HG03064 (cell line): ENCODE measurements around the gene IL4I1.

ENCODE experiments used
- ATAC-seq: cut with Tn5 transposase; IDR thresholded peaks from one replicate; pipeline ENCODE4 v1.9.1; 2021; ENCODE audit warnings: low read depth; ENCODE audit not compliant: unreplicated experiment

IL4I1 gene

DNA sequence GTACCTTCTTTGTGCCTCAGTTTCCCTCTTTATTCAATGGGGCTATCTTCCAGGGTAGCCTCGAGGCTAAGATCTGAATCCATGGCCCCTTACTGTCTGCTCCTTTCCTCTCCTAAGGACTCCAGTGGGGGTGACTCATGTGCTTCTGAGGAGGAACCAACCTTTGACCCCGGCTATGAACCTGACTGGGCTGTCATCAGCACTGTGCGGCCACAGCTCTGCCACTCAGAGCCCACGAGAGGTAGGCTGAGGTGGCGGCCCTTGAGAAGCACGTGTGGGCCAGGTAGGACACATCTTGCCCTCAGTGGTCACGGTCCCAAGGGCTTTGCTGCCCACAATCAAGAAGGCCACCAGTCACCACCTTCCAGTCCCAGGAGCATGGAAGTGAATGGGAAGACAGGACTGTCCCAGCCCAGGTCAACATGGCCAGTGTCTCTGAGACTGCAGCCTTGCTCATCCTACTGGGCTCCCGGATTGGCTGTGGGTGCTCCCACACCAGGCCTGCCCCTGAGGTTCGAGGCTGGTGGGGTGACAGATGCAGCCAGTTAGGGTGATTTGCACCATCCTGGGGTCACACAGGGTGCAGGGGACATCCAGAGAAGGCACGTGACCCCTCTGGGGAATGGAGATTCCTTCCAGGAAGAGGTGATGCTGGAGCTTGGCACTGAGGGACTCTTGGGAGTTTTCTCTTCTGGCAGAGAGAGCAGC is 16.4 kb downstream of the IL4I1 start:
- no peak for ATAC-seq

DNA sequence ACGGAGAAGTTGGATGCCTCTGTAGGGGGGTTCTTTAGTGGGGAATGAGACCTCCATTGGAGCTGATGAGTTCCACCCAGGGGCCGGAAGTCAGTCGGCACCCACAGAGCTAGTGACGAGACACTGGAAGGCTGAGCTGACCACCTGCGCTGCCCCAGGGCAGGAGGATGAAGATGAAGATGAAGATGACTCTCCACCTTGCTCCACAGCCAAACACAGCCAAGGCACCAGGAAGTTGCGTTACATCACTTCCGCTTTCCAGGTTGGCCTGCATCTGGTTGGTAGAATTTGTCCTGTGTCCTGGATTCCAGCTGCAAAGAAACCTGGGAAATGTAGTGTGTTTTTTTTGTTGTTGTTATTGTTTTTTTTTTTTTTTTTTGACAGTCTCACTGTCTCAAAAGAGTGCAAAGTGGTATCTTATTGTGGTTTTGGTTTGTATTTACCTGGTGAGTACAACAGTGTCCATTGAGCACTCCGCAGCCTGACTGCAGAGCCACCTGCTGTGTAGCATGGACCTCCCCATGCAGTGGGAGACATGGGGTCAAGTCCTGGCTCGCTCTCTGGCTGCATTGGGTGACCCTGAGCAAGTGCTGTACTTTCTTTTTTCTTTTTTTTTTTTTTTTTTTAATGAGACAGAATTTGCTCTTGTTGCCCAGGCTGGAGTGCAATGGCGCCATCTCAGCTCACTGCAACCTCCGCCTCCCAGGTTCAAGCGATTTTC is 17.3 kb downstream of the IL4I1 start:
- no peak for ATAC-seq

DNA sequence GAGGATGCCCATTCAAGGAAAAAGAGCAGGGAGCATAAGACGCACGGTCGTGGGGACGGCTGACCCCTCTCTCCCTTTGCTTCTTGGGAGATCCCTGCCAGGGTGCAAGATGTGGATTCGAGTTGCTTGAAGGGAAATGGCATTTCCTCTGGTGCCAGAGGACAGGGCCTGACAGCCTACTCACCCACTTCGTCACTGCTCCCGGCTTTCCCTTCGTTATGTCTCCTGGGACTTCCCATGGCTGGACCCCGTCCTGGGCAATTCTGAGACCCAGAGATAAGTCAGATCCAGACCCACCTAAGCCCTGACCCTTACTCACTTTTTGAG is 18.0 kb downstream of the IL4I1 start:
- no peak for ATAC-seq

DNA sequence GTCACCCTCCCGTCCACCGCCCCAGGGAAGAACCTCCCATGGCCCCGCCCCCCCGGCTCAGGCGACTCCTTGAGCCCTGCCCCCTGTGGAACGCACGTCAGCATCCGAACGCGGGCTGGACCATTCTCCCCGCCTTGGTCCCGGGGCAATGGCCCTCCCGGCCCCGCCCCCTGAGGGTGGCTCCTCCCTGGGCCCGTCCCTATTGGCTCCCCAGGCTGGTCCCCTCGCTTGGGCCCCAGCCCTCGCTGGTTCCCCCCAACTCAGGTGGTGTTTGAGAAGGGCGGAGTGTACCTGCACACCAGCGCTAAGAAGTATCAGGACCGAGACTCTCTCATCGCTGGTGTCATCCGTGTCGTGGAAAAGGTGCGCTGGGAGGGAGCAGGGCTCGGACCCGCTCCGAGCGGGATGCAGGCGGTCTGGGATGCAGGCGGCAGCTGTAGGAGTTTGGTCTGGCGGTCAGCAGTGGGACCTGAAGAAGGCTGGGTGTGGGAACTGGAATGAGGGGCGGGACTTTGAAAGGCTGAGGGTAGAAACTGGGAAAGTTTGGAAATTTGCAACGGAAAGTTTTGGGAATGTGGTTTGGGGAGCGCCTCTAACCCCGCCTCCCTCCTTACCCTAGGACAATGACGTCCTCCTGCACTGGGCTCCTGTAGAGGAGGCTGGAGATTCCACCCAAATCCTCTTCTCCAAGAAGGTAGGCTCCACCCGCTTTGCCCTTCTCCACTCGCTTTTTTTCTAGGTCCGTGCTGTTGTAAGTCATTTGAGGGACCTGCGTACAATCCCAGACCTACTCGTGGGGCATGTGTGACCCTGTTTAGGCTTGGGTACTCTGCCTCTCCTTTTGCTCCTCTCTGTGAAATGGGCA is 18.6 kb downstream of the IL4I1 start:
- peak; percentile 46 for ATAC-seq

DNA sequence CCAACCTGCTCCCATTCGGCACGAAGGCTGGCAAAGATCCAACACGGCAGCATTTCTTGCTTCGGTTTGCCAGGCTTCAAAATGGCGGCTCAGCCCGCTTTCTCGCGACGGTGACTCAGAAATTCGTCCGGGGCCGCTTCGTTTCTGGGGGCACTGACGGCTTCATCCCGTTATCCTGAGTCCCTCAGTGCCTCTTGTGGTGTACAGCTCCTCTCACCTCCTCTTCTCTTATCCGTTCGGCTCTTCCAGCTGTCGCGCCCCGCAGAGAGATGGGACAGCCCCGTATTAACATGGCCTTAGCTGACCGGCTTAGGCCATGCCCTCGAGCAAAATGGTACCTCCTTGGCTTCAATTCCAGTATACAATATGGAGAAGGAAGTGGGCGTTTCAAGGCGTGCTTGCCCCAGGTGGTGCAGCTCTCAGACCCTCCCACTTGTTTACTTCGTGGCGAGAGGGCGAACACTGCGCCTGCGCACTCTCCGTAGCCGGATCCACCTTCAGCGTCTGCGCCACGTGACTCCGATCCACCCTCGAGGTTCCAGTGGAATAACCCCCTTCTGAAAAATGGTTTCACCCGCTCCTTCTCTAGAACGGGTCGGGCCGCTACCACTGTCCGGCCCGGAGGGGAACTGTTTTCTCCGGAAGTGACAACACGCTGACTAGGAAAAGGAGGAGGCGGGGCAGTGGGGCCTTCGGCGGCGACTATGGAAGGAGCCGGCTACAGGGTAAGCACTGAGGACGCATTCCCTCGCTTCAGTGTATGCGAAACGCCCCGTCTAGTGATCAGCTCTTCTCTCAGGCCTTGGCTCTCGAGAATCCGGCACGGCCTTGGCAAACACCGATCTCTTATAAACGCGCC is 19.4 kb downstream of the IL4I1 start, which contains the start of the genes AKT1S1 and TBC1D17:
TSS of gene AKT1S1 (minus strand) at position 336 of the 859 bp plus-strand sequence. CDS start 4,060 bp downstream, outside the sequence.
TSS of gene TBC1D17 (plus strand) at position 683 of the 859 bp plus-strand sequence. CDS start at position 705, 22 bp downstream.
- ATAC-seq = peak; percentile 53

DNA sequence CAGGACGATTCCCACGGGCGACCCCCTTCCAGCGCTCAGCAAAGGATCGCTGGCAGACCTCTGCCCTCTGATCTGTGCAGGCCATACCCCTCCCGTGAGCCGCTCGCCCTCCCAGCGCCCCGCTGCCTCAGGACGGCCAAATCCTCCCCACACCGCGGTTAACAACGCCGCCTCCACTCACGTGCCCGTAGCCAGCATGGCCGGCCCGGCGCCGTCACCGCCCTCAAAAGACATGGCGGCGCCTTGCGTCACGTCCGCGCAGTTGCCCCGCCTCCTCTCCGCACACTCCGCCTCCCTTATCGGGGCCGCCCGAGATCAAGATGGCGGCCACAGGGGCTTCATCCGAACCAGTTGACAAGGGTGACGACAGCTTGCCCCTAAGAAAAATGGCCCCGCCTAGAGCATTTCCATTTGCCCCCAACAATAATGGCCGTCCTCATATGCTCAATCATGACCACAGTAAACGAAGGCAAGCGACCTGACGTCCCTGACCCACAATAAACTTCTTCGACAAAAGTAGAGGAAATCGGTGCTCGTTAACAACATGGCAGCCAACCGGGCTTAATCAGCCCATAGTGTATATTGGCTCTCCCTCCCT is 20.2 kb downstream of the IL4I1 start:
- ATAC-seq = peak; percentile 39

DNA sequence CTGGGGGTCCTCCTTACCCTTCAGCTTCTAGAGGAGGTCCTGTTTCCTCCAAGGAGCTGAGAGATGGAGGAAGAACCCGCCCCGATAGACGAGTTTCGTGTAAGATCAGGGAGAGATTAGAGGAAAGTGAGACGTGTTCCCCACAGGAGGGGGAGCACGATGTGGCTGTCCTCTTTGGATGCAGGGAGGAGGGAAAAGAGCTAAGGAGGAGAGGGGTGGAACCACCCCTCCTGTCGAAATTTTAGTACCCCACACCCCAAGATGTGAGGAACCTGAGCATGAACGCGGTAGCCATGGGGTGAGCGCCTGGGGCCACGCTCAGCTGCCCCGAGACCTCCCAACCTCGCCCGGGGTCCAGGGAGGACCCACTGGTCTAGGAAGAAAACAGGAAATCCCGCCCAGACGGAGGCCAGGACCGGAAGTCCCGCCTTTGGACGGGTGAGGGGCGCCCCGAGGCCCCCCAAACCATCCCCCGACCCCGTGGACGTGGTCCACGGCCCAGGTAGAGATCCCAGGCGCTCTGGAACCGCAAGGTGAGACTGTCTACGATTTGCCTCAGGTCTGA is 20.7 kb downstream of the IL4I1 start:
- ATAC-seq = no peak

DNA sequence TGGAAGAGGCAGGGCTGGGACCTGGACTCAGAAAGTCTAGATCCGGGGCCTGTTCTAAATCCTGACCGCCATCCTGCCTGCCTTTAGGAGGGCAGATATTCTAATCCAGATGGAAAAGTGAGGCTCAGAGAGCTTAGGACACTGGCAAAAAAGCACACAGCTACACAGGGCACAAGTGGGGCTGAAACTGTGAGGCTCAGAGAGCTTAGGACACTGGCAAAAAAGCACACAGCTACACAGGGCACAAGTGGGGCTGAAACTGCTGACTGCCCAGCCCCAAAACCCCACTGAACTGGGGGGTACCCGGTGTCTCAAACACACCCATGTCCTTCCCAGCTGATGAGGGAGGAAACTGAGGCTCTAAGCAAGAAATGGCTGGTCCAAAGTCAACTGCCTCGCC is 21.5 kb downstream of the IL4I1 start:
- ATAC-seq = no peak

DNA sequence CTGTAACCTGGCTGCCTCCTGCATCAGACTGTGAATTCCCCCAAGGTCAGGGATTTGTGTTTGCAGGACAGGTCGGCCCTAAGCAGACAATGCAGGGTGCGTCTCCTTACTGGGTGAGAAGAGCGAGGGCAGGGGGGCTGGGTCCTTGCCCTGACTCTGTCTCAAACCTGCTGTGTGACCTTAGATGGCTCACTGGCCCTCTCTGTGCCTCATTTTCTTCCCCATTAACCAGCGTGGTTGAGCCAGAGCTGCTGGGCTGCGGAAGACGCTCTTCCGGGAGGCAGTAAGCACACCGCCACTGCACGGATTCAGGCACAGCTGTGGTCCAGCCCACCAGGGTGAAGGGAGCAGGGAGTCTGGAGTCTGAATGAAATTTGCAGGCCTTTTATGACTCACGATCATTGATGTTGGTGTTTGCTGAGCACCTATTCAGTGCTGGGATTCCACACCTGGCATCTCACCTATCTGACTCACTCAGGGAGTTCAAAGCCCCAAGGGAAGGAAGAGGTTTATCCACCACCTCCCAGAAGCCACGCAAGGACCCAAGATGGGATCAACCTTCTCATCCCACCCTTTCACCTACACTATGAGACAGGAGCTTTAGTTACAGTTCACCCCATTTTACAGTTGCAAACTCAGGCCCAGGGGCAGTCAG is 22.1 kb downstream of the IL4I1 start:
- ATAC-seq = no peak

DNA sequence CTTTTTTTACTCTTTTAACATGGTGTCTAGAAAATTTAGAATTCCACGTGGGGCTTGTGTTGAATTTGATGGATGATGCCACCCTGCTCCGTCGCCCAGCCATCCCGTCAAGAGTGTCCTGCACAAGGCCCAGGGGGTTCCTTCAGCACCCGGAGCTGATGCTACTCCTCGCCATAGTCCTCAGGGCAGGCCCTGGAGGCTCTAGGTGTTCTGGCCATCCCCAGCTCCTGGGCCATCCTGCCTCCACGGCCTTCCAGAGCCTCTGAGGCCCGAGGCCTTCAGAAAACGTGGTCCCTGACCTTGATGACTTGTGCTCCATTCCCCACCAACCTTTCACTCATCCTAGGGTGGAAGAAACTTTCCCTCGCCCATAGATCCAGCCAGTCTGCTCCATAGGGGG is 22.9 kb downstream of the IL4I1 start:
- no peak for ATAC-seq

DNA sequence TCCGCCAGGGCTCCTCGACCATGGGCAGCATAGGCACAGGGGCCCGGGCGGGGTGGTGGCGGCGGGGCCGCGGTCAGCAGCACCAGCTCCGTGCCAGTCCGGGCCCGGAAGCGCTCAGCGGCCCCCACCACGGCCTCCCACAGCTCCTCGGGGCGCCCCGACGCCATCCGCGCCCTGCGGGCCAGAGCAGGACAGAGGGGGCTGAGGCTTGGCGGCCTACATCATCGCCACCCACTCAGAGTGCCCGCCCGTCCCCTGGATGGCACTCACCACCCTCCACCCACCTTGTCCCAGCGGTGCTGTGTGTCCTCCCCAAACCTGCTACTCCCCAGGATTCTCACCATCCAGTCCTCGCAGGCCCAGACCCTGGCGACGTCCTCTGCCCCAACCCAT is 23.6 kb downstream of the IL4I1 start:
- ATAC-seq = no peak

DNA sequence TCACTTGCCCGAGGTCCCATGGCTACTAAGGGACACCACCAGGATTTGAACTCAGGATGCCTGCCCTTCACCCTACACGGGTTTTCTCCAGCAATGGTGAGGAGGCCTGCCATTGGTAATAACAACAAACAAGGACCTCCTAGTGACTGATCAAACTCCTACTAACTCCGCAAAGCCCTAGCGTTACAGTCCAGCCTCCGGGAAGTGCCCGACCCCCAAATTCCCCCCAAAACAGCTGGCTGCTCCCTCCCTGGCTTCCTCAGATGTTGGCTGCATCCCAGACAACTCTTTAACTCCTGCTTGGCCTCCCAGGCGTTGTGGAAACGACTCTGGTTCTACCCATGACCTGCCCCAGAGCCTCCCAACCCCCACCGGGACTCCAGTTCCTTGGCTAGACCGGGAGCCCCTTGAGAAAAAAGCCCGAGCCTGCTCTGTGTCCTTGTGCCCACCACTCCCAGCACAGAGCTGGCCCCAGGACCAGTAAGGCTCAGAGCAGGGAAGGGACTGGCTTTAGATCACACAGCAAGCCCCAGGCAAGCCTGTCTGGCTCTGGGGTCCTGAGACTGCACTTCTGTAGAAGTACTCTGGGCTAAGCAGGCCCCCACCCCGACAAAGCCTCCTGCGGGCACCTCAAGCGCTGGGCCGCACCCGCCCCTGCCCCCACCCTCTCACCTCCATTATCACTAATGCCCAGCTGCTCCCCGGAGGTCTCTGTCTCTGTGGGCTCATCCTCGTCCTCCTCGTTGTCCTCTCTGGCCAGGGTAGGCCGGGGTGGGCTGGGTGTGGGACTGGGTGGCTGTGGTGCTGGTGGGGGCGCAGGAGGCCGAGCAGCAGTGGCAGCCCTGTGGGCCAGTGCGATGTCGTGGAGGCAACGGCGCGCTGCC is 24.2 kb downstream of the IL4I1 start:
- ATAC-seq = no peak

DNA sequence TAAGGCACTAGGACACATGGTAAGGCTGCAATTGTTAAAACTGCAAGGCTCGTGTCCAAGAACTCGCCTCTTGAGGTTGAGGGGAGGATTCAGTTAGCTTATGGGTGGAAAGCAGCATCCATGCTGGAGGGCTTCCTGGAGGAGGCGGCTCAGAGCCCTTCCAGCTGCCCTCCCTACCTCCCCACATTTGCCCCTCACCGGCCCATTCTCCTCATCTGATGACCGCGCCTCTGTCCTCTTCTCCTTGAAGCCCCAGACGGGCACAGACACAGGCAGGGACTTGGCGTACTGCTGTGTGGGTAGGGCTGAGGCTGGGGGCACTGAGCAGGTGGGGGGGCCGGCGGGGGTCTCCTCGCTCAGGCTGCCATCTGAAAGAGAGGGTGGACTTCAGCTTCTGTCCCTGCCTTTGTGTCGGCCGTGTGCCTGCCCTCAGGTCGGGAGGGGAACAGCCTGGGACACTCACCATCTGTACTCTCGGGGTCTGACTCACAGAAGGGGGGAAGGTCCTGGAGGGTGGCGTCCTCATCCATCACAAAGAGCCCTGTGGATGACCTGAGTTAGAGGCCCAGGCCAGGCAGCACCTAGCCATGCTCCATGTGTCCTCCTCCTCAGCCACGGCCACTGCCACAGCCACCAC is 25.2 kb downstream of the IL4I1 start:
- ATAC-seq = no peak

DNA sequence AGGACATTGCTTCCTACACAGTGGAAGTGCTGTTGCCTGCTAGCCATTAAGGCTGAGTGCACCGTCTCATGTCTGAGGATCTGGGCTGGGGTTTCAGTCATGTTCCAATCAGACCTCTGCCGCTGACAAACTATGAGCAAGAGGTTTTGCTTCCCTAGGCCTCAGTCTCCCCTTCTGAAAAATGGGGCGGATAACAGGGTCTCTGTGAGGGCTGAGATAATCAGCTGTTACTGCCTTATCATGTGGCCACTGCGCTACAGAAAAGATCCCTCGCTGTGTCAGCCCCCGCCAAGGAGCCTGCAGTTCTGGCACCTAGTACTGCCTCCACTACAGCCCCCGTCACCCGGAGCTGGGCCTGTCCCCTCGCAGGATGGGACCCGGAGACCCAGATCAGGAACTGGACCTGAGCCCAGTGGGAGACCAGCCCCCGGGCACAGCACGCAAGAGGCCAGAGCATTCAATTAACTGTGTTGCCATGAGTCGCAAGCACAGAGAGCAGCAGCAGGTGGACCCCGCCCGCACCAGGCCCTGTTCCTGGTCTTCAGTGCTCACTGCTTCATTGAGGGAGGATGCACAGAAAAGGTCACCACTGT is 26.3 kb downstream of the IL4I1 start:
- no peak for ATAC-seq

DNA sequence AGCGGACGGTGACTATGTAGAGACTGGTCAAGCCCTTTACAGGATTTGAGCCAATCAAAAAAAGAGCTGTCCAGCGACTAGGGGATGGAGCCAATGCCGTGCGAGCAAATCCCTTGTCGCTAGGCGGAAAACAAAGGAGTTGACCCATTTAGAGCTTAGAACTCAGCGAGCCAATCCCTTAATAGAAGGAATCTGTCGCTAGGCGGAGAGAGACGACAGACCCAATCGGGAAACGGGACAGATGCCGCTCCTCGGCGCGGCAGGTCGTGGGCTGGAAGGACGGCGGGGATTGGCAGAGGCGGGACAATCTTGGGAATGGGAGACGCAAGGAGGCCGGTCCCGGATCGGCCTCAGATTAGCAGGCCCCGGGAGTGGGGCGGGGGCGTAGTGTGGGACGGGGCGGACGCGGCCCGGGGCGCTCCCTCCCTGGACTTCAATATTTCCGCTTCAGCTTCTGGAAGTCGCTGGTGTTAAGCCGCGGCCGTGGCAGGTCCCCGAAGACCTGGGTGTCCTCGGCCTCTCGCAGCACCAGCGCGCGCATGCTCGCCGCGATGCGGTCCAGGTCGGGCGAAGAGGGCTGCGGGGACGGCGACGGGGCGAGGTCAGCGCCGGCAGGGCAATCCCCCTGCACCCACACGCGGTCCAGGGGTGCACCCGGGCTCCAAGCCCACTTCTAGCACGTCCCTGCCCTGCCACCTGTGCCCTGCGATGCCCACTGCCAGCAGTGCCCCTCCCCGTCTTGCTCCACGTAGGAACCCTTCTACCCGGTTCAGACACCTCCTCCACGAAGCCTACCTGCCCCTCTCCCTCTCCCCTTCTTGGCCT is 27.0 kb downstream of the IL4I1 start:
- ATAC-seq = peak; percentile 55

DNA sequence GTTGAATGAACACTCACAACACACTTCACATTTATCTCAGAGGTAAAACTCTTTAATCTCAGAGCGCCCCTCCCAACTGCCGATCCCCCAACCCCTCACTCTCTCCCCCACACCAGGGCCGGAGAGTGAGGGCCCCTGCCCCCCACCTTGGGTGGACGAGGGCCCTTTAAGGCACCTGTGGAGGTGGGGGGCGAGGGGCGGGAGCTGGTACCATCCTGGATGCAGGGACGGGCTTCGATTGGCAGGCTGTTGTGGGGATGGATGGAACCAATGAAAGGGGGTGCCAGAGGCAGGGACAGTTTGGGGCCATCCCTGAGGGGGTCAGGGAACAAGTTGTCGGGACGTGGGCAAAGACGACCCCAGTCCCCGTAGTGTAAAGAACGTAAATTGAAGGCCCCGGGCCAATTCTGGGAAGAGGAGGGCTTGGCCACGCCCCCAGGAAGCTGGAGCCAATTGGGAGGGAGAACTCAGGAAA is 27.6 kb downstream of the IL4I1 start:
- ATAC-seq = no peak
